ENCODE measurements around the gene SLC10A7. TPM values are rescaled to one million over a fixed set of nuclear protein-coding genes. Genes with fewer than 3 reads are reported as not detected.

SLC10A7 gene
- total RNA-seq, 1 experiment from 2014 or later = 3.9 TPM

- no peak overlapping the region for H2BK5ac ChIP-seq (ENCODE audit: insufficient read length, low read length)
- no peaks in the 10 kb centered on the region for H3K27me3 ChIP-seq (ENCODE audit: insufficient read depth, low read length)
- H4K5ac ChIP-seq (ENCODE audit: insufficient read length, low read depth, low read length) = no peak overlapping the region
- H3K56ac ChIP-seq (ENCODE audit: insufficient read length, low read depth, low read length) = no peak overlapping the region
- H3K9me3 ChIP-seq (ENCODE audit: control insufficient read depth, low read depth, low read length) = no peaks in the 10 kb centered on the region
- H3T11ph ChIP-seq (ENCODE audit: low read length) = no peak overlapping the region
- H2BK120ac ChIP-seq (ENCODE audit: low read depth, low read length, poor library complexity, severe bottlenecking) = no peak overlapping the region
- no peaks in the 10 kb centered on the region; the same call in 1 of the 2 replicates for H3K4me1 ChIP-seq (ENCODE audit: insufficient read depth, low read length)
- Mint-ChIP-seq H3K27me3 (ENCODE audit: low read depth) (no peaks in the 10 kb centered on the region), H3K4me1 (peaks cover 5 to 6% of the 10 kb centered on the region in 2 experiments), H3K4me3 (no peak overlapping the region), H3K9me3 (no peaks in the 10 kb centered on the region), H3K27ac (peak overlapping the region in 1 of 3 experiments; percentile 52; a peak in 1 of 7 replicates), H3K36me3 (ENCODE audit: insufficient read depth in 1 of 3, low read depth in 3 of 3) (no peaks in the 10 kb centered on the region; a peak in 1 of 7 replicates)
- no peak overlapping the region for H3K4ac ChIP-seq (ENCODE audit: low read depth, low read length)
- H3K4me2 ChIP-seq (ENCODE audit: insufficient read depth, insufficient read length, low read length) = no peak overlapping the region
- no peaks in the 10 kb centered on the region for H3K79me2 ChIP-seq (ENCODE audit: insufficient read depth, low read length)
- H2AK5ac ChIP-seq (ENCODE audit: insufficient read length, low read length) = no peak overlapping the region
- no peak overlapping the region for H4K8ac ChIP-seq (replicated peaks; ENCODE audit: insufficient read length, low read depth, low read length)
- H2BK15ac ChIP-seq (ENCODE audit: low read depth, low read length) = no peak overlapping the region
- no peak overlapping the region for H3K23ac ChIP-seq (ENCODE audit: insufficient read length, low read depth, low read length)
- no peaks in the 10 kb centered on the region for H3K79me1 ChIP-seq (ENCODE audit: insufficient read depth, low read depth, low read length, poor library complexity, severe bottlenecking)
- no peak overlapping the region for H3K18ac ChIP-seq (ENCODE audit: insufficient read length, low read depth, low read length)
- H2BK20ac ChIP-seq (ENCODE audit: low read depth, low read length, poor library complexity, severe bottlenecking) = no peak overlapping the region
- WGBS (ENCODE audit: extremely low coverage, insufficient read length, low lambda C conversion rate) = no CpG with 5 or more reads among the region's 8 CpGs
- no peak overlapping the region for H3K14ac ChIP-seq (ENCODE audit: insufficient read depth, low read length)
- no peak for TF ChIP-seq CTCF (conservative IDR thresholded peaks at IDR 0.05)
- no peak overlapping the region for H4K91ac ChIP-seq (ENCODE audit: insufficient read length, low read depth, low read length)
- no peaks in the 10 kb centered on the region for H4K20me1 ChIP-seq (ENCODE audit: control insufficient read depth, insufficient read depth, insufficient read length)
- H3K27ac ChIP-seq (ENCODE audit: insufficient read length, low read depth, low read length) = no peak overlapping the region
- no peak for DNase-seq
- H3K23me2 ChIP-seq (ENCODE audit: insufficient read length, low read depth, low read length, poor library complexity, severe bottlenecking) = no peaks in the 10 kb centered on the region
- H2AFZ ChIP-seq (ENCODE audit: low read length) = no peak overlapping the region
- H2BK12ac ChIP-seq (ENCODE audit: insufficient read length, low read depth, low read length) = no peak overlapping the region
- no peak overlapping the region for H3K9ac ChIP-seq (ENCODE audit: extremely low read depth, insufficient read length, low read length)
Measured at GRCh38 chr4:146235654-146236177, 286.0 kb downstream of the SLC10A7 start.
